ENCODE data around the gene NLGN1.

Gene NLGN1

DNA sequence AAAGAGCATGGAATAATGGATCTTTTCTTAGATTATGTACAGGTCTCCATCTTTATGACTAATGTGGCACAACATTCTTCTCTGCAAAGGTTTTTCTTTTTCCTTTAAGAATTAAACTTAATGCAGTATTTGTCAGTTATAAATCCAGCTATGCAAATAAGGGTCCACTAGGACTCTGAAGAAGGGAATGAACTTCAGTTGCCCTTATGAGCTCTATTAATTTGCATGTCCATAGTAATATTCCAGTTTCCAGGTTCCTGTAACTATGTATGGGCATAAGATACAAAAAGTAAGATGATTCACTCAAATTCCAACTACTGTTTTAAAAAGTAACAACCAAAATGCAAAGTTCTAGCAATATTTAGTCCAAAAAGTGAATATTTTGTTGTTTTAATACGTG is 337.4 kb downstream of the NLGN1 start:
- H3K4me1 Mint-ChIP-seq: no peaks in the 10 kb centered on the region
- H3K27ac Mint-ChIP-seq: no peak overlapping the region
- H3K9me3 Mint-ChIP-seq: no peaks in the 10 kb centered on the region
- TF ChIP-seq, protein P1, sequence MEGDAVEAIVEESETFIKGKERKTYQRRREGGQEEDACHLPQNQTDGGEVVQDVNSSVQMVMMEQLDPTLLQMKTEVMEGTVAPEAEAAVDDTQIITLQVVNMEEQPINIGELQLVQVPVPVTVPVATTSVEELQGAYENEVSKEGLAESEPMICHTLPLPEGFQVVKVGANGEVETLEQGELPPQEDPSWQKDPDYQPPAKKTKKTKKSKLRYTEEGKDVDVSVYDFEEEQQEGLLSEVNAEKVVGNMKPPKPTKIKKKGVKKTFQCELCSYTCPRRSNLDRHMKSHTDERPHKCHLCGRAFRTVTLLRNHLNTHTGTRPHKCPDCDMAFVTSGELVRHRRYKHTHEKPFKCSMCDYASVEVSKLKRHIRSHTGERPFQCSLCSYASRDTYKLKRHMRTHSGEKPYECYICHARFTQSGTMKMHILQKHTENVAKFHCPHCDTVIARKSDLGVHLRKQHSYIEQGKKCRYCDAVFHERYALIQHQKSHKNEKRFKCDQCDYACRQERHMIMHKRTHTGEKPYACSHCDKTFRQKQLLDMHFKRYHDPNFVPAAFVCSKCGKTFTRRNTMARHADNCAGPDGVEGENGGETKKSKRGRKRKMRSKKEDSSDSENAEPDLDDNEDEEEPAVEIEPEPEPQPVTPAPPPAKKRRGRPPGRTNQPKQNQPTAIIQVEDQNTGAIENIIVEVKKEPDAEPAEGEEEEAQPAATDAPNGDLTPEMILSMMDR (IDR thresholded peaks at IDR 0.05; ENCODE audit: unreplicated experiment in 3 of 3): no peak
- no peaks in the 10 kb centered on the region for H3K27me3 Mint-ChIP-seq (ENCODE audit: low read depth)
- H3K36me3 Mint-ChIP-seq (ENCODE audit: low read depth): no peaks in the 10 kb centered on the region
- H3K4me3 Mint-ChIP-seq: no peak overlapping the region

DNA sequence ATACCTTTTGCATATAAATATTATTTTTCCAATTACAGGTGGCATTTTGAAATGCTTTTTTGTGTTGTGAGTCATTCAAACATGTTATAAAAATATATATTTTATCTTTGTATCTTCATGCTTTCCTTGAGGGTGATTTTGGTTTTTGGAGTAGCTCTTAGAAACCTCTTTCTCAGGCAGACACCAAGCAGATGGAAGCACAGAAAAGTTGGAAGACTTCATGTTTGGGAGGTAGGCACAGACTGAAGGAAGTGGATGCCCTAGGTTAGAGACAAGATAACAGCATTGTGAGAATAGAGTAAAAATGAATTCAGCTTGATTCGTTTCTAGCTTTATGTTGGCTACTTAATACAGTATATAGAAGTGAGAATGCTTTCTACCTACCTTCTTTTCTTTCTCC is 338.3 kb downstream of the NLGN1 start:
- no peak overlapping the region for H3K4me3 Mint-ChIP-seq
- H3K9me3 Mint-ChIP-seq: no peaks in the 10 kb centered on the region
- H3K27ac Mint-ChIP-seq: no peak overlapping the region
- H3K4me1 Mint-ChIP-seq: no peaks in the 10 kb centered on the region
- no peaks in the 10 kb centered on the region for H3K27me3 Mint-ChIP-seq (ENCODE audit: low read depth)
- H3K36me3 Mint-ChIP-seq (ENCODE audit: low read depth): no peaks in the 10 kb centered on the region
- TF ChIP-seq, protein P1 (IDR thresholded peaks at IDR 0.05; ENCODE audit: unreplicated experiment in 3 of 3): no peak

DNA sequence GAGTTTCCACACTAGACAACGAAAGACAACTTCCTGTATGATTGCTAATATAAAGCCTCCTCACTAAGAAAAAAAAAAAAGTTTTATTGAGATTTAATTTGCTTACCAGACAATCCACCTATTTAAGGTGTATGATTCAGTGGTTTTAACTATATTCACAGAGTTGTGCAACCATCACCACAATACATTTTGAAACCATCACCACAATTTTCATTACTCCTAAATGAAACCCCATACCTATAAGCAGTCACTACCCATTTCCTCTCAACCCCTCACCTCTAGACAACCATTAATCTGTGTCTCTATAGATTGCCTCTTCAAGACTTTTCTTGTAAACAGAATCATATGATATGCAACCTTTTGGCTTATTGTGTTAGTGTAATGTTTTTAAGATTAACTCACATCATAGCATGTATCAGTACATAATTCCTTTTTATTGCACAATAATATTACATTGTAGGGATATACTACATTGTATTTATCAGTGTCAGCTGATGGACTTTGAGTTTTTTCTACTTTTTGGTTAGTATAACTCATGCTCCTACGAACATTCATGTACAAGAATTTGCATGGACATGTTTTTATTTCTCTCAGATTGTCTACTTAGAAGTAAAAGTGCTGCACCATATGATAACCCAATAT is 339.7 kb downstream of the NLGN1 start:
- H3K4me3 Mint-ChIP-seq: no peak overlapping the region
- H3K9me3 Mint-ChIP-seq: no peaks in the 10 kb centered on the region
- H3K27me3 Mint-ChIP-seq (ENCODE audit: low read depth): no peaks in the 10 kb centered on the region
- no peak overlapping the region for H3K27ac Mint-ChIP-seq
- no peaks in the 10 kb centered on the region for H3K36me3 Mint-ChIP-seq (ENCODE audit: low read depth)
- H3K4me1 Mint-ChIP-seq: peaks cover 5% of the 10 kb centered on the region
- TF ChIP-seq, protein P1 (IDR thresholded peaks at IDR 0.05; ENCODE audit: unreplicated experiment in 3 of 3): no peak

DNA sequence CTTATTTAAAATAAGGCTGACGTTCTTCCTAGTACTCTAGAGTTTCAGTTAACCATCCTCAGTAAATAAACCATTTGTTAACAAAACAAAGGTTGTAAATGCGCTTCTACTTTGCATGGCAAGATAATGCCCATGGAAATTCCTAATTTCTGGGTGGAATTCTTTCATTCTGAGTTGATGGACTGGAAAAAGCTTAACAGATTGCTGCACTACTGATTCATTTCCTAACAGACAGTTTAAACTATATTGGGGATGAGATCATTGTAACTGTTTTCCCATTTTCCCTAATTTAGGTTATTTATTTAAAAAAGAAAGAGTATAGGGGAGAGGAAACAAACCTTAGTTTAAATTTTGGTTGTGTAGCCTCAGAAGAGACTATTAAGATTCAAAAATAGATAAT is 342.2 kb downstream of the NLGN1 start:
- H3K27ac Mint-ChIP-seq: no peak overlapping the region
- H3K36me3 Mint-ChIP-seq (ENCODE audit: low read depth): no peaks in the 10 kb centered on the region
- no peak overlapping the region for H3K4me3 Mint-ChIP-seq
- TF ChIP-seq, protein P1 (IDR thresholded peaks at IDR 0.05; ENCODE audit: unreplicated experiment in 3 of 3): no peak
- peaks cover 5% of the 10 kb centered on the region for H3K4me1 Mint-ChIP-seq
- H3K9me3 Mint-ChIP-seq: no peaks in the 10 kb centered on the region
- H3K27me3 Mint-ChIP-seq (ENCODE audit: low read depth): no peaks in the 10 kb centered on the region

DNA sequence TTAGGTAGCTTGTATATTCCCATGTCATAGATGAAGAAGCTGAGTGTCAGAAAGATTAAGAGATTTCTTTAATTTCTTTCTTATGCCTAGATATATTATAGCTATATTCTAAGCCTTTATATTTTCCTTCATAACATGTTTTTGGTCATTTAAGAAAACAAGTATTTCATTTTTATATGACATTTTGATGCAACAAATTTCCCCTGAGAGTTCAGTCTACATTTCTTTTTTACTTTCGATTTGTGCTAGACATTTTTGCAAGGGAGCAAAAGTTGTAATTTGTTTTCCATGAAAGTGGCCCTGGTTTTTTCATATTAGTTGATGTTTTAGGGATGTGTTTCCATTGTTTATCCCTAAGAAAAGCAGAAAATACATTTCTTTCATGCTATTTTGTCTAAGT is 344.9 kb downstream of the NLGN1 start:
- TF ChIP-seq, protein P1 (IDR thresholded peaks at IDR 0.05; ENCODE audit: unreplicated experiment in 3 of 3): no peak
- peak overlapping the region in 1 of 3 experiments; percentile 52 for H3K4me3 Mint-ChIP-seq
- peaks cover 5% of the 10 kb centered on the region for H3K4me1 Mint-ChIP-seq
- peak overlapping the region in 1 of 3 experiments; percentile 51 for H3K27ac Mint-ChIP-seq
- H3K27me3 Mint-ChIP-seq (ENCODE audit: low read depth): no peaks in the 10 kb centered on the region
- no peaks in the 10 kb centered on the region for H3K36me3 Mint-ChIP-seq (ENCODE audit: low read depth)
- no peaks in the 10 kb centered on the region for H3K9me3 Mint-ChIP-seq

DNA sequence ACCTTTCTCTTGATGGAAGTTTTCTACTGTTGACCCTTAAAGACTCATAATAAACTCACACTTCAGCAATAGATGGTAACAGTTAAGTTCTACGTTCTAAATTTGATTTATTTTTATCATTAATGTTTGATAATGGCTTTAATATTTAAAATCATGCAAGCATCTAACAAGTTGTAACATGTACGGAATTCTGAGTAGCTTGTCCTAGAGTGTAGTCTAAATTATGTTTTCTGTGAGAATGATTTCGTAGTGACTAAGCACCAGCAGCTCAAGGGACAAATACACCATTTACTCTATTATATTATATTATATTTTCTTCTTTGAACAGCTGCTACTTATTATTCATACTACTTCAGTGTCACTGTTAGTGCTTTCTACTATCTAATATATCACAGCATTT is 345.6 kb downstream of the NLGN1 start:
- H3K4me3 Mint-ChIP-seq: no peak overlapping the region
- TF ChIP-seq, protein P1 (IDR thresholded peaks at IDR 0.05; ENCODE audit: unreplicated experiment in 3 of 3): no peak
- no peaks in the 10 kb centered on the region for H3K36me3 Mint-ChIP-seq (ENCODE audit: low read depth)
- peaks cover 5% of the 10 kb centered on the region for H3K4me1 Mint-ChIP-seq
- H3K27me3 Mint-ChIP-seq (ENCODE audit: low read depth): no peaks in the 10 kb centered on the region
- H3K9me3 Mint-ChIP-seq: no peaks in the 10 kb centered on the region
- no peak overlapping the region for H3K27ac Mint-ChIP-seq
